A549 (cell line): ENCODE data around the gene USF1. TPM values are rescaled to one million over a fixed set of nuclear protein-coding genes. Genes with fewer than 3 reads are reported as not detected.

Experiments
- ATAC-seq, 2 experiments: fragments of 200-7000 bp in 1 of 2; fragments of >200 bp in 1 of 2; cut with Nextera tagmentation in 1 of 2; cut with Tn5 transposase in 1 of 2; 3 replicates each; pipeline versions ENCODE4 v1.8.0 to v1.9.1; 2018 to 2020; ENCODE audit warnings: mild to moderate bottlenecking in 1 of 2, moderate library complexity in 1 of 2
- CTCF ChIA-PET: fragments of 300-600 bp; sonication (Branson Sonifier 250); formaldehyde crosslinking; extraction: SDS; loops from one replicate; lab custom pipeline; 2021; ENCODE audit warnings: antibody characterized with exemption, inconsistent platforms; lab: Yijun Ruan, JAX
- POLR2A ChIA-PET: fragments of 350-600 bp; formaldehyde crosslinking; extraction: SDS; loops from one replicate; lab custom pipeline; 2021; ENCODE audit warnings: antibody characterized with exemption, inconsistent platforms; lab: Yijun Ruan, JAX
- DNase-seq, 2 experiments: peaks; one replicate each; pipeline versions ENCODE4 v3.0.0 to v3.0.0-alpha.2; 2011 to 2016; ENCODE audit warnings: low read depth in 1 of 2, low spot score in 1 of 2
- FAIRE-seq: peaks from 2 replicates; lab custom pipeline; 2011; peaks lifted over from hg19 to GRCh38; lab: Jason Lieb, UNC
- H3K27ac ChIP-seq, 2 experiments: fragments of >200 bp; sonication (Bioruptor Twin); formaldehyde crosslinking; 3 replicates each; pipeline ENCODE4 v1.5.1; 2016 to 2017
- H3K4me1 ChIP-seq: fragments of >200 bp; sonication (Bioruptor Twin); formaldehyde crosslinking; 3 replicates; pipeline ENCODE4 v1.6.1; 2016
- H3K4me2 ChIP-seq: fragments of >200 bp; sonication (Bioruptor Twin); formaldehyde crosslinking; 3 replicates; pipeline ENCODE4 v1.6.1; 2016
- H3K4me3 ChIP-seq: fragments of >200 bp; sonication (Bioruptor Twin); formaldehyde crosslinking; 3 replicates; pipeline ENCODE4 v1.5.1; 2016
- H3K9me3 ChIP-seq: fragments of >200 bp; sonication (Bioruptor Twin); formaldehyde crosslinking; 3 replicates; pipeline ENCODE4 v1.6.1; 2016
- BCL3 ChIP-seq: fragments of >200 bp; sonication (Bioruptor Twin); formaldehyde crosslinking; IDR thresholded peaks from 3 replicates; pipeline ENCODE4 v1.6.1; 2016
- BHLHE40 ChIP-seq: IDR thresholded peaks from 2 replicates; pipeline ENCODE4 v1.6.1; 2012; ENCODE audit warnings: low read depth, low read length, inconsistent platforms
- CBX2 ChIP-seq: fragments of 200-600 bp; sonication (generic); IDR thresholded peaks from 2 replicates; pipeline ENCODE4 v1.6.1; 2016; ENCODE audit warnings: low read depth, mild to moderate bottlenecking, borderline replicate concordance
- CHD4 ChIP-seq: fragments of 200-600 bp; sonication (generic); IDR thresholded peaks from 2 replicates; pipeline ENCODE4 v1.6.1; 2016; ENCODE audit warnings: antibody characterized with exemption, mild to moderate bottlenecking, borderline replicate concordance
- CTCF ChIP-seq: fragments of >200 bp; sonication (Bioruptor Twin); formaldehyde crosslinking; IDR thresholded peaks from 3 replicates; pipeline ENCODE4 v1.5.1; 2016
- EHF ChIP-seq: fragments of 250-450 bp; sonication (Bioruptor Pico); IDR thresholded peaks from 2 replicates; pipeline ENCODE4 v1.5.0; 2020; ENCODE audit warnings: mild to moderate bottlenecking
- FOSL2 ChIP-seq, 2 experiments: fragments of 450-650 bp in 1 of 2; fragments of >200 bp in 1 of 2; sonication (Bioruptor Twin) in 1 of 2; formaldehyde crosslinking; IDR thresholded peaks; 2 replicates each; pipeline versions ENCODE4 v1.5.0 to v1.6.1; 2016 to 2020; ENCODE audit warnings: mild to moderate bottlenecking in 1 of 2, moderate library complexity in 1 of 2
- FOXS1 ChIP-seq: fragments of 250-450 bp; sonication (Bioruptor Pico); IDR thresholded peaks from 2 replicates; pipeline ENCODE4 v1.5.0; 2020; ENCODE audit warnings: mild to moderate bottlenecking, moderate library complexity
- HOXA7 ChIP-seq: fragments of 250-450 bp; sonication (Bioruptor Pico); IDR thresholded peaks from 2 replicates; pipeline ENCODE4 v1.5.0; 2020; ENCODE audit warnings: mild to moderate bottlenecking, moderate library complexity
- MAZ ChIP-seq: fragments of 150-350 bp; IDR thresholded peaks from 2 replicates; pipeline ENCODE4 v1.6.1; 2014; ENCODE audit warnings: antibody characterized with exemption, low read depth, low read length, borderline replicate concordance
- NFE2L2 ChIP-seq: fragments of 150-350 bp; conservative IDR thresholded peaks from 2 replicates; pipeline ENCODE4 v1.6.1; 2014; ENCODE audit warnings: low read length
- POLR2A ChIP-seq: IDR thresholded peaks from 2 replicates; pipeline ENCODE4 v1.6.1; 2012; ENCODE audit warnings: mild to moderate bottlenecking, low read length
- POLR2AphosphoS2 ChIP-seq: conservative IDR thresholded peaks from 2 replicates; pipeline ENCODE4 v1.6.1; 2012; ENCODE audit warnings: low read length, improper control_type of control experiment, inconsistent platforms
- RARB ChIP-seq: fragments of 250-450 bp; sonication (Bioruptor Pico); IDR thresholded peaks from 2 replicates; pipeline ENCODE4 v1.8.0; 2021; ENCODE audit warnings: mild to moderate bottlenecking, moderate library complexity
- REST ChIP-seq: fragments of 200-600 bp; sonication (generic); IDR thresholded peaks from 2 replicates; pipeline ENCODE4 v1.6.1; 2016; ENCODE audit warnings: antibody characterized with exemption, mild to moderate bottlenecking, moderate library complexity
- TP53 ChIP-seq: fragments of 250-450 bp; sonication (Bioruptor Pico); IDR thresholded peaks from 2 replicates; pipeline ENCODE4 v1.5.0; 2021; ENCODE audit warnings: mild to moderate bottlenecking, moderate library complexity
- ZNF302 ChIP-seq: fragments of 250-450 bp; sonication (Bioruptor Pico); IDR thresholded peaks from 2 replicates; pipeline ENCODE4 v1.9.0; 2021; ENCODE audit warnings: inconsistent platforms, mild to moderate bottlenecking, moderate library complexity
- ZSCAN20 ChIP-seq: fragments of 250-450 bp; sonication (Bioruptor Pico); IDR thresholded peaks from 2 replicates; pipeline ENCODE4 v1.8.0; 2022; ENCODE audit warnings: mild to moderate bottlenecking, moderate library complexity
- WGBS: methylation state at CpG from one replicate; pipeline ENCODE4 v1.1.6; 2017; ENCODE audit errors: missing lambda C conversion rate; 5-methylcytosine and 5-hydroxymethylcytosine counted together
- polyA plus RNA-seq, 4 experiments: library from polyadenylated mRNA; depleted of rRNA in 3 of 4; stranded (reverse); fragments of >200 nt; fragmentation: RNase III in 1 of 4; extraction: RNeasy Plus Mini Kit Qiagen cat#74134 plus additional on column Dnase treatment in 1 of 4; gene quantifications; 2 replicates in 3 of 4; 3 replicates in 1 of 4; pipeline ENCODE4 v1.2.3, GENCODE V29; 2011 to 2017

USF1 gene
- polyA plus RNA-seq, 2 of the 4 experiments (the other 2 are of a cell fraction): 35.5 to 60.5 TPM

GRCh38 chr1:161095230-161095629 is 49.5 kb upstream of the USF1 start:
- Histone ChIP-seq H3K4me1 (peaks cover 24% of the 10 kb centered on the region), H3K4me2 (no peak overlapping the region), H3K9me3 (no peaks in the 10 kb centered on the region), H3K27ac (no peak overlapping the region), H3K4me3 (no peak overlapping the region)
- FAIRE-seq (no peak), DNase-seq (no peak), ATAC-seq (no peak)
- 86% methylated on average over 6 of the region's 6 CpGs for WGBS
- CTCF ChIA-PET: interaction anchor here (1.9 to 9.7 kb wide), 7 partner anchors 11 to 98 kb away, joined by 5 to 319 read pairs (median 42); partner anchors contain the start of genes ARHGAP30, F11R, NECTIN4 and USF1
- POLR2A ChIA-PET: no interaction called here
- TF ChIP-seq CBX2: no peak
- no peak for TF ChIP-seq FOXS1
- TF ChIP-seq ZNF302 (CRISPR knock-in tag): no peak
- no peak for TF ChIP-seq EHF (CRISPR knock-in tag)
- TF ChIP-seq NFE2L2: no peak
- no peak for TF ChIP-seq ZSCAN20
- TF ChIP-seq CTCF: no peak
- no peak for TF ChIP-seq TP53 (CRISPR knock-in tag)
- no peak for TF ChIP-seq HOXA7 (CRISPR knock-in tag)
- TF ChIP-seq POLR2AphosphoS2: no peak
- no peak for TF ChIP-seq FOSL2 (IDR thresholded peaks at IDR 0.05)
- no peak for TF ChIP-seq FOSL2 (CRISPR knock-in tag; IDR thresholded peaks at IDR 0.05)
- TF ChIP-seq REST: no peak

- POLR2A ChIA-PET: no interaction called here
- Histone ChIP-seq H3K27ac (no peak overlapping the region), H3K4me2 (no peak overlapping the region), H3K4me3 (no peak overlapping the region), H3K4me1 (peaks cover 24% of the 10 kb centered on the region), H3K9me3 (no peaks in the 10 kb centered on the region)
- WGBS: 90% methylated on average over 14 of the region's 14 CpGs
- FAIRE-seq (no peak), DNase-seq (no peak), ATAC-seq (no peak)
- TF ChIP-seq MAZ: no peak
- TF ChIP-seq BHLHE40: no peak
- TF ChIP-seq BCL3: no peak
- TF ChIP-seq CHD4: no peak
- TF ChIP-seq POLR2A: no peak
- no peak for TF ChIP-seq RARB (CRISPR knock-in tag)
- CTCF ChIA-PET: interaction anchor here (1.9 to 9.7 kb wide), 4 partner anchors 10 to 97 kb away, joined by 5 to 319 read pairs (median 172); partner anchors contain the start of genes ARHGAP30 and NECTIN4
These were observed 48.7 kb upstream of the USF1 start for GRCh38 chr1:161094481-161094880.
